Mesodermal cell (in vitro differentiated cells): ENCODE measurements around the gene TLK2.
"Not testable (repeated sequence)": the region's sequence is repeated elsewhere in the genome, so short reads cannot be mapped to it uniquely, and the experiment has no call there.

Source experiments
- H3K27ac ChIP-seq: 2 replicates; pipeline ENCODE4 v1.7.0; 2013; ENCODE audit warnings: mild to moderate bottlenecking, low read depth, low read length, moderate library complexity; ENCODE audit not compliant: severe bottlenecking
- H3K36me3 ChIP-seq: 2 replicates; pipeline ENCODE4 v1.7.1; 2013; ENCODE audit warnings: mild to moderate bottlenecking, low read length, moderate library complexity; ENCODE audit not compliant: control insufficient read depth, insufficient read depth
- H3K4me1 ChIP-seq: one replicate; pipeline ENCODE4 v1.7.1; 2013; ENCODE audit warnings: mild to moderate bottlenecking, low read length; ENCODE audit not compliant: insufficient read depth, control insufficient read depth, poor library complexity, severe bottlenecking
- H3K4me3 ChIP-seq: 2 replicates; pipeline ENCODE4 v1.7.0; 2013; ENCODE audit warnings: low read length, control low read depth, mild to moderate bottlenecking; ENCODE audit not compliant: insufficient read depth, poor library complexity, severe bottlenecking; ENCODE audit errors: extremely low read depth
- H3K9me3 ChIP-seq: 2 replicates; pipeline ENCODE4 v1.7.1; 2013; ENCODE audit warnings: mild to moderate bottlenecking, low read length, moderate library complexity; ENCODE audit not compliant: control insufficient read depth
- WGBS, 2 experiments: methylation state at CpG; one replicate each; pipeline ENCODE4 v1.1.5; 2013; ENCODE audit warnings: missing lambda C conversion rate in 2 of 2; ENCODE audit not compliant: insufficient coverage in 2 of 2; 5-methylcytosine and 5-hydroxymethylcytosine counted together

TLK2 gene

DNA sequence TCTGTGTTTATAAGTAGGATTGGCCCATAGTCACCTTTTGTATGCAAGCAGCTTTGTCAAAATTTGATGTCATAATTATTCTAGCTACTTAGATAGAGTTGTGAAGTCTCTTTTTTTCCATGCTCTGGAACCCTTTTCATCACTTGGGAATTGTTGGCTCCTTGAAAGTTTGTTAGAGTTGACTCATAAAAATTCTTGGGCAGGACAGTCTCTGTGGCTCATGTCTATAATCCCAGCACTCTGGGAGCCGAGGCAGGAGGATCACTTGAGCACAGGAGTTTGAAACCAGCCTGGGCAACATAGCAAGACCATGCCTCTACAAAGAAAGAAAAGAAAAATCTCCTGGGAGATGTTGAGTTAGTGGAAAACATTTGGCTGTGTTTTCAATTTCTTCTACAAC, 103.1 kb downstream of the TLK2 start:
- no peak overlapping the region for H3K4me3 ChIP-seq
- WGBS, 2 experiments = 83 to 100% methylated on average over 1 of the region's 1 CpG
- peaks cover 10% of the 10 kb centered on the region for H3K4me1 ChIP-seq
- H3K36me3 ChIP-seq = peaks cover 56% of the 10 kb centered on the region
- H3K9me3 ChIP-seq = no peaks in the 10 kb centered on the region
- no peak overlapping the region for H3K27ac ChIP-seq

DNA sequence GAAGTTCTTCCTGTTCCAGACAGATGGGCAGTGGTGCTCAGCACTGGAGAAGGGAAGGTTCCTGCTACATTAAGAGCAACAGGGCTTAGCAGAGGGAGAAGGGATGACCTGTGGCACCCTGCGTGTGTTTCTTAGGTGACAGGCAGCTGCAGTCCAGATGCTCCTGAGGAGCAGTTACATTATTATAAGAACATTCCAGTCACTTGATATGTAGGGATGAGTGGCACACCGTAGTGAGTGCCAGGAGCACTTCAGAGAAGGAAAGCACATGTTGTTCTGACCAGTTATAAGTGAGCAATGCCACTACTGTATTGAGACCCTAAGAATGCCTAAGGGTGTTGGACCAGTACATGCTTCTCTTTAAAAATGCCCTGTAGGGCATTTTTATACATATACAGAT, 108.9 kb downstream of the TLK2 start:
- WGBS, 2 experiments = 100% methylated on average over 1 of the region's 2 CpGs
- peaks cover 66% of the 10 kb centered on the region for H3K36me3 ChIP-seq
- peaks cover 14% of the 10 kb centered on the region for H3K4me1 ChIP-seq
- H3K27ac ChIP-seq = no peak overlapping the region
- H3K4me3 ChIP-seq = no peak overlapping the region
- no peaks in the 10 kb centered on the region for H3K9me3 ChIP-seq

DNA sequence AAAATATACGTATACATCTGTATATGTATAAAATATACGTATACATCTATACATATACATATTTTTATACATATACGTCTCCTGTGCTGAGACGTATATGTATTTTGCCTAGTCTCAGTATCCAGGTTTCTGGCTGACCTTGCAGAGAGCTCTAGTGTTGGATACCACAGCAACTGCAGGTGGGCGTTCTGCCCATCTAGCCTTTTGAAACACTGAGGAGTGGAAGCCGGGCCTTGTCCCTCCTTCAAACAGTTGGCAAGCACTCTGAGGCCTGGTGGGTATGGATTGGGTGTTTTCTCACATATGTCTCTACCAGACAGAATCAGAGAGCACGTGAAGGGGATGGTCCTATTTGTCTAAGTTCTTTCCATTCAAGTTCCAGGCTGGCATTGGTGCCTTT, 109.5 kb downstream of the TLK2 start:
- 94 to 100% methylated on average over 3 of the region's 7 CpGs for WGBS, 2 experiments
- H3K4me1 ChIP-seq = peaks cover 14% of the 10 kb centered on the region
- H3K4me3 ChIP-seq = no peak overlapping the region
- H3K36me3 ChIP-seq = peaks cover 66% of the 10 kb centered on the region
- no peak overlapping the region for H3K27ac ChIP-seq
- H3K9me3 ChIP-seq = no peaks in the 10 kb centered on the region

DNA sequence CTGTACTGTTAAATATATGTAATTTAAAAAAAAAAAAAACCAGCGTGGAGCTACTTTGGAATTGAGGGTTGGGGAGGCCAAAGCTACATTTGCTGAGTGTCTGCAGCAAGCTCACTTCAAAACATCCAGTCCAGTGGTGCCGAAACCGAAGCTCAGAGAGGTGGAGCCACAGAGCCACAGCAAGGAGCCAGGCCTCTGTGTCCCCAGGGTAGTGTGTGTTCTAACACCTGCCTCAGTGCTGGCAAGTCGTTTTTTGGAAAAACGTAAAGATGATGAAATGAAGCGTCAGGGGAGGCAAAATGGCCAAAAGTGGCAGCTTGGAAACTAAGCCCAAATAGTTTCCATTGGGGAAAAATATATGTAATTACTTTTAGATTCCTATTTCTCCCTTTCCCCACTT, 112.7 kb downstream of the TLK2 start:
- peaks cover 83% of the 10 kb centered on the region for H3K36me3 ChIP-seq

DNA sequence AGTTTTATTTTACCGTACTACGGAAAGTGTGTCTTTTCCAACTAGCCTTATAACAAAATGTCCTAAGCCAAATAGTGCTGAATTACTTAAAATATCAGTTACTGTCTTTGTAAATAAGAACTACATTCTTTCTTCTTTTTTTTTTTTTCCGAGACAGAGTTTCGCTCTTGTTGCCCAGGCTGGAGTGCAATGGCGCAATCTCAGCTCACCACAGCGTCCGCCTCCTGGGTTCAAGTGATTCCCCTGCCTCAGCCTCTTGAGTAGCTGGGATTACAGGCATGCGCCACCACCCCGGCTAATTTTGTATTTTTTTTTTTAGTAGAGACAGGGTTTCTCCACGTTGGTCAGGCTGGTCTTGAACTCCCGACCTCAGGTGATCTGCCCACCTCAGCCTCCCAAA, 113.2 kb downstream of the TLK2 start:
- H3K27ac ChIP-seq, H3K9me3 ChIP-seq, H3K4me3 ChIP-seq, H3K4me1 ChIP-seq: not testable (repeated sequence)
- 83 to 100% methylated on average over 1 to 4 of the region's 11 CpGs for WGBS, 2 experiments
- H3K36me3 ChIP-seq = peaks cover 84% of the 10 kb centered on the region

More for the DNA sequence above, 112.7 kb downstream of the TLK2 start:
- peaks cover 7% of the 10 kb centered on the region for H3K9me3 ChIP-seq
- no peak overlapping the region for H3K27ac ChIP-seq
- peaks cover 6% of the 10 kb centered on the region for H3K4me1 ChIP-seq
- no peak overlapping the region for H3K4me3 ChIP-seq
- 87 to 92% methylated on average over 4 to 5 of the region's 6 CpGs for WGBS, 2 experiments

DNA sequence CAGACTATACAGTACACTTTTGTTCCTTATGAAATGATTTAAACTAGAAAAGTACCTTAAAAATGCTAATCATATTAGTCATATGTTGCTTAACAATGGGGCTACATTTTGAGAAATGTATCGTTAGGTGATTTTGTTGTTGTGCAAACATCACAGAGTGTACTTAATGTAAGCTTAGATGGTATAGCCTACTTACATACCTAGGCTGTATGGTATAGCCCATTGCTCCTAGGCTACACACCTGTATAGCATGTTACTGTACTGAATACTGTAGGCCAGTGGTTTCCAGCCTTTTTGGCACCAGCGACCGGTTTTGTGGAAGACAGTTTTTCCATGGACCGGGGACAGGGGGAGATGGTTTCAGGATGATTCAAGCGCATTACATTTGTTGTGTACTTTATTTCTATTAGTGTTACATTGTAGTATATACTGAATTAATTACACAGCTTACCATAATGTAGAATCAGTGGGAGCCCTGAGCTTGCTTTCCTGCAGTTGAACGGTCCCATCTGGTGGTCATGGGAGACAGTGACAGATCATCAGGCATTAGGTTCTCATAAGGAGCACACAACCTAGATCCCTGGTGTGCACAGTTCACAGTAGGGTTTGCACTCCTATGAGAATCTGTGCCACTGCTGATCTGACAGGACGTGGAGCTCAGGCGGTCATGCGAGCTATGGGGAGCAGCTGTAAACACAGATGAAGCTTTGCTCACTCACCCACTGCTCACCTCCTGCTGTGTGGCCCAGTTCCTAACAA, 113.9 kb downstream of the TLK2 start:
- H3K4me1 ChIP-seq = peaks cover 4% of the 10 kb centered on the region
- peaks cover 84% of the 10 kb centered on the region for H3K36me3 ChIP-seq
- no peak overlapping the region for H3K4me3 ChIP-seq
- no peak overlapping the region for H3K27ac ChIP-seq
- WGBS, 2 experiments = 89 to 93% methylated on average over 4 to 6 of the region's 9 CpGs
- H3K9me3 ChIP-seq = peaks cover 7% of the 10 kb centered on the region

DNA sequence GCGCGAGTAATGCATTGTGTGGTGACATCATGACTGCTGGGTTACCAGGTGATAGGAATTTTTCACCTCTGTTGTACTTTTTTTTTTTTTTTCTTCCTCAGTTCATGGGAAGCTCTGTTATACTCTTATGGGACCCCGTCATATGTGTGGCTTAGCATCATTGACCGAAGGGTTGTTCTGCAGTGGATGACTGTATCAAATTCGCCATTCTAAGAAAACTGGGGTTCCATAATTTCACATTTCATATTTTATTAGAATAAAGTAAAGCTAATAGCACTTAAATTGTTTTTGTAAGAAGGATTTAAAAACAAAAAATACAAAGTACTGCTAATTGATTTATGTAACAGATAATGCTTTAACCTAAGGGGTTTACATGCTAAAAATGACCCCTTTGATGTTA, 116.9 kb downstream of the TLK2 start:
- Histone ChIP-seq H3K9me3 (peaks cover 7% of the 10 kb centered on the region), H3K36me3 (peaks cover 91% of the 10 kb centered on the region), H3K27ac (no peak overlapping the region), H3K4me1 (no peaks in the 10 kb centered on the region), H3K4me3 (no peak overlapping the region)
- WGBS, 2 experiments = no CpG with 5 or more reads among the region's 5 CpGs

DNA sequence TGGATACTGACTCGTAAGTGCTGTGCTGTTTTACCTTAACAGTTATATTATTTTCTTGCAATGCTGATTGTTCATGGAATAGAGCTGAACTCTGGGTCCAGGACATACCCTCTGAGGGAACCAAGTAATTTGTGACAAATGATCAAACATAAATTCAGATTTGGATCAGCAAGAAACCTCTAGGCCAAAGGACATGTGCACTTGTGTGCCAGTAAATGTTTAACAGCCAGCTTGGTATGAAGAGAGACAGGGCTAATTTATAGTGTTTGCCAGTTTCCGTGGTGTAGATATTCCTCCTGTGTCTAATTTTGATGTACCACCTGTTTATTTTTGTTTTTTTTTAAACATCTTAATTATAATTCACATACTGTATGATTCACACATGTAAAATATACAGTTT, 118.0 kb downstream of the TLK2 start:
- Histone ChIP-seq H3K9me3 (peaks cover 7% of the 10 kb centered on the region), H3K4me1 (no peaks in the 10 kb centered on the region), H3K36me3 (peaks cover 94% of the 10 kb centered on the region), H3K27ac (no peak overlapping the region), H3K4me3 (no peak overlapping the region)
- no CpG with 5 or more reads among the region's 2 CpGs for WGBS, 2 experiments

DNA sequence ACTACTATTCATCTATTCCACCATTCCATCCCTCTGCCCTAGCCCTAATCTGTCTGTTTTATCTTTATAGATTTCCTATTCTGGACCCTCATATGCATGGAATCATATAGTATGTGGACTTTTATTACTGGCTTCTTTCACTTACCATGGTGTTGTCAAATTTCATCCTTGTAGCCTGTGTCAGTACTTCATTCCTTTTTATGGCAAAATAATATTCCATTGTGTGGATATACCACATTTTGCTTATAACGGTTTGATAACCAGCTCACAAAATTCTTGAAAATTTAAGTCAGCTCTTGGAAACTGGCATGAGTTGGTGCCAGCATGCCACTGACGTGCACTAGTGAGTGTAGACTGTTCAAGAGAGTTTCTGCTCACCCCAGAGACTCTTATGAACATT, 118.5 kb downstream of the TLK2 start:
- Histone ChIP-seq H3K4me1 (no peaks in the 10 kb centered on the region), H3K4me3 (no peak overlapping the region), H3K9me3 (peaks cover 7% of the 10 kb centered on the region), H3K36me3 (peaks cover 98% of the 10 kb centered on the region), H3K27ac (no peak overlapping the region)
- 100% methylated on average over 1 of the region's 2 CpGs for WGBS, 2 experiments

DNA sequence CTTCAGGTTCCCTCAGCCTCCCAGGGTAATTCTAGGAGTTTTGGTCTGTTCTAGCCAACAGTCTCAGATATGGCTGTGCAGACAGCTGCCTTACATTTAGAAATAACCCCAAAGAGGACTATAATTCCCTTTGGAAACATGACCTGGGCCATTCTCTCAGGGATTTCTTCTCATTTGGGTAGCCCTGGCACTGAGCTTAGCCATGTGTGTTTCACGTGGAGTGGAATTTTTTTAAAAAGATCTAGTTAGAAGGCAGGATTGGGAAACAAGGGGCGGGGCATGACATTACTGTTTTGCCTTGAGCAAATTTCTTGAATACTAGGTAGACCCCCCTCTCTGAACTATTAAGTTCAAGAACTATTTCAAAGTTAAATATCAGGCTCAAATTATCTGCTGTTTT, 119.3 kb downstream of the TLK2 start:
- Histone ChIP-seq H3K27ac (no peak overlapping the region), H3K9me3 (peaks cover 7% of the 10 kb centered on the region), H3K4me1 (no peaks in the 10 kb centered on the region), H3K4me3 (no peak overlapping the region), H3K36me3 (peaks cover 98% of the 10 kb centered on the region)
- WGBS, 2 experiments = 100% methylated on average over 1 of the region's 2 CpGs; no CpG with 5 or more reads in 1 of the 2 experiments

DNA sequence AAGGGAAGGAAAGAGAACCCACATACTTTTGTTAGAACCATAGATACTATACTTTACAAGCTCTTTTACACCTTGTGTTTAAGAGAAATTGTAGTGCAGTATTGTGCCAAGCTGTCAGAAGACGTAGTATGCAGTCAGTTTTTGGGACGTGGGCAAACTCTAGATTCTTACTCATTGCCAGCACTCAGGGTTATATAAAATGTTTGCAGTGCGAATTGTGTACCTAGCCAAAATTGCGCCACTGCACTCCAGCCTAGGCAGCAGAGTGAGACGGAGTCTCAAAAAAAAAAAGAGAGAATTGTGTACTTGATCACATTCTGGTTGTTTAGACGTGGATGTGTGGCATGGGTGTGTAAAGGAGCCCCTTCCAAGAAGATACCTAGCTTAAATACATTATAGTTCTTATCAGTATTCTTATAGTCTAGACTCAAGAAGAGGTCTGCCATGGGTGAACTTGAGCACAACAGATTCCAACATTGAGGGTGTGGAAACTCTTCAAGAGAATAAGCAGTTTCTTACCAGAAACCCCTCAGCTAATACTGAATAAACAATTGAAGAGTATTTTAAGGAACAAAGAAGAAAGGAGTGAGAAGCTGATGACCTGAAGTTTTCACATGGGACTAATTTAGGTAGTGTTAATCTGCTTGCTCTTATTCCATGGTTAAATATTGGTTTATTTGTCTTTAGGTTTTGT, 121.5 kb downstream of the TLK2 start:
- H3K27ac ChIP-seq = no peak overlapping the region
- H3K9me3 ChIP-seq = peaks cover 3% of the 10 kb centered on the region
- WGBS, 2 experiments = 97 to 98% methylated on average over 4 to 5 of the region's 6 CpGs
- no peak overlapping the region for H3K4me3 ChIP-seq
- H3K4me1 ChIP-seq = no peaks in the 10 kb centered on the region
- H3K36me3 ChIP-seq = peaks cover 92% of the 10 kb centered on the region
